ENCODE measurements around the gene DPP6.

The DPP6 gene

DNA sequence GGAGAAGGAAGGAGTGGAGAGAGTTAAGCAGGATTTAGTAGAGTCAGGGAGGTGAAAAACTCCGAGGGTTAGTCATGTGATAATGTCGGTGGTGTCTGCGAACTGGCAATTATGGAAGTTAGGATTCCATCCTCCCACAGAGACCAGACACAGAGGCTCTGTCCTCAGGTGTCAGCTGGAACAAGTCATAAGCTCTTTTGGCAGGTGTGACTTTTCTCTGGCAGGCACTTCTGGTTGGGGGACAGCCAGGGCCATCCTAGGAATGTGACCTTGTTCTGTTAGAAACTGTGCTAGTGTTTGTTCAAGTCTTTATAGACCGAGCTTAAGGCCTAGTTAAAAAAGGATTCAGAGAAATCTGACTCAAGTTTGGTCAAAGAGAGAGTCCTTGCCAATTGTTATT is 371.0 kb downstream of the DPP6 start:
- no peak for DNase-seq (ENCODE audit: extremely low read depth, low read depth)
- TF ChIP-seq, protein P1, sequence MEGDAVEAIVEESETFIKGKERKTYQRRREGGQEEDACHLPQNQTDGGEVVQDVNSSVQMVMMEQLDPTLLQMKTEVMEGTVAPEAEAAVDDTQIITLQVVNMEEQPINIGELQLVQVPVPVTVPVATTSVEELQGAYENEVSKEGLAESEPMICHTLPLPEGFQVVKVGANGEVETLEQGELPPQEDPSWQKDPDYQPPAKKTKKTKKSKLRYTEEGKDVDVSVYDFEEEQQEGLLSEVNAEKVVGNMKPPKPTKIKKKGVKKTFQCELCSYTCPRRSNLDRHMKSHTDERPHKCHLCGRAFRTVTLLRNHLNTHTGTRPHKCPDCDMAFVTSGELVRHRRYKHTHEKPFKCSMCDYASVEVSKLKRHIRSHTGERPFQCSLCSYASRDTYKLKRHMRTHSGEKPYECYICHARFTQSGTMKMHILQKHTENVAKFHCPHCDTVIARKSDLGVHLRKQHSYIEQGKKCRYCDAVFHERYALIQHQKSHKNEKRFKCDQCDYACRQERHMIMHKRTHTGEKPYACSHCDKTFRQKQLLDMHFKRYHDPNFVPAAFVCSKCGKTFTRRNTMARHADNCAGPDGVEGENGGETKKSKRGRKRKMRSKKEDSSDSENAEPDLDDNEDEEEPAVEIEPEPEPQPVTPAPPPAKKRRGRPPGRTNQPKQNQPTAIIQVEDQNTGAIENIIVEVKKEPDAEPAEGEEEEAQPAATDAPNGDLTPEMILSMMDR (IDR thresholded peaks at IDR 0.05; ENCODE audit: low read depth, low read length), result no peak

DNA sequence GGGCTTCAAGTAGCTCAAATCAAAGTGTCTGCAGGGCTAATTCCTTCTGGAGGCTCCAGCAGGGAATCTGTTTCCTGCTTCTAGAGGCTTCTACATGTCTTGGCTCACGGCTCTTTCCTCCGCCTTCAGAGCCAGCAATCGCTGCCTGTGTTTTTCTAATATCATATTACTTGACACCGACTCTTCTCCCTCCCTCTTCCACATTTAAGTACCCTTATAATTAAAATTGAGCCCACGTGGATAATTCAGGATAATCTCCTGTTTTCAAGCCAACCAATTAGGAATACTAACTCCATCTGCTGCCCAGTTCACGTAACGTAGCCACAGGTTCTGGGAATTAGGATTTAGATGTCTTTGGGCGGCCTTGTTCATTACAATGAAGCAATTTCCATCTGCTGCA is 372.2 kb downstream of the DPP6 start:
- TF ChIP-seq, protein P1 (IDR thresholded peaks at IDR 0.05; ENCODE audit: low read depth, low read length), result no peak

GRCh38 chr7:154425271-154425670 is 373.1 kb downstream of the DPP6 start:
- TF ChIP-seq, protein P1 (IDR thresholded peaks at IDR 0.05; ENCODE audit: low read depth, low read length), result no peak
- DNase-seq (ENCODE audit: extremely low read depth, low read depth), result no peak

More for the DNA sequence above, 372.2 kb downstream of the DPP6 start:
- DNase-seq (ENCODE audit: extremely low read depth, low read depth), result no peak

- TF ChIP-seq, protein P1 (IDR thresholded peaks at IDR 0.05; ENCODE audit: low read depth, low read length), result no peak
- DNase-seq (ENCODE audit: extremely low read depth, low read depth), result no peak
Observed at GRCh38 chr7:154426778-154427177, 374.6 kb downstream of the DPP6 start.

DNA sequence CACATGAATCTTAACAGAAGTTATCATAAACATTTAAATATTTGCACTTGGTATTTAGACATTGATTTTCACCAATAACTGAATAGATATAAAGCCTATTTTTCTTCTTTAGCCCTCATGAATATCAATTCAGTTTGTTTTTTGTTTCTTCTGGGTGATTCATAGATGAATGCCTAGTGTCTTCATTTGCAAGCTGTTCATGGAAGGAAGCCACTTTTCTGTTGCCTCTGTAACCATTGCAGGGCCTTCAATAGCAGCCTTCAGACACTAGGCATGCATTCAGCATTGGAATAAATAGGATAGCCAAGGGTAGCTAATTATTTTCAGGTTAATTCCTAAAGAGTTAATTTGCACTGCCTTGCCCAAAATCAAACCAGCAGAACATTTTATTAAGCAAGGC is 375.3 kb downstream of the DPP6 start:
- TF ChIP-seq, protein P1 (IDR thresholded peaks at IDR 0.05; ENCODE audit: low read depth, low read length), result no peak

GRCh38 chr7:154429666-154430404 is 377.6 kb downstream of the DPP6 start:
- TF ChIP-seq, protein P1 (IDR thresholded peaks at IDR 0.05; ENCODE audit: low read depth, low read length), result no peak
- DNase-seq (ENCODE audit: extremely low read depth, low read depth), result no peak

More for the DNA sequence above, 375.3 kb downstream of the DPP6 start:
- no peak for DNase-seq (ENCODE audit: extremely low read depth, low read depth)

DNA sequence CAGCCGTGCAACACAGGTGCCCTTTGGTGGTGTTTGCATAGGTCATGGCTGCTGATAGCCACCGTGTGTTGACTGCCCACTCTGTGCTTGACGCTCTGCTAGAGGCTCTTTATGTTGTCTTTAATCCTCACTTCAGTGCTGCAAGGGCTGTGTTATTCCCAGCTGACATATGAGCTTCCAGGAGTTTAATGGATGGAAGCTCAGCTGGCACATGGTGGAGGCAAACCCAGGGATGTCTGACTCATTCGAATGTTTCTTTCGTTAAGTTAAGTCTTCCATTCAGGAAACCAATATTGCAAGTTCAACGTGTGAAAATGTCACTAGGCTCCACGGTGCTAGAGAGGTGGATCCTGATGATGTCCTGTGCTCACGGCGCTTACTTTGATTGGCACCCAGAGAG is 378.4 kb downstream of the DPP6 start:
- DNase-seq (ENCODE audit: extremely low read depth, low read depth), result no peak
- TF ChIP-seq, protein P1 (IDR thresholded peaks at IDR 0.05; ENCODE audit: low read depth, low read length), result no peak
